Loucy (cell line): ENCODE data around the gene CATSPERD.

Experiments used
- EZH2phosphoT487 ChIP-seq: fragments of 200-600 bp; IDR thresholded peaks from 2 replicates; pipeline ENCODE4 v1.6.1; 2018; ENCODE audit warnings: antibody characterized with exemption, mild to moderate bottlenecking, moderate library complexity, borderline replicate concordance
- TF ChIP-seq, protein P1 (sequence below): fragments of 200-600 bp; sonication (generic); conservative IDR thresholded peaks from 2 replicates; pipeline ENCODE4 v1.5.1; 2014; ENCODE audit warnings: mild to moderate bottlenecking, antibody characterized with exemption, low read length

DNA sequence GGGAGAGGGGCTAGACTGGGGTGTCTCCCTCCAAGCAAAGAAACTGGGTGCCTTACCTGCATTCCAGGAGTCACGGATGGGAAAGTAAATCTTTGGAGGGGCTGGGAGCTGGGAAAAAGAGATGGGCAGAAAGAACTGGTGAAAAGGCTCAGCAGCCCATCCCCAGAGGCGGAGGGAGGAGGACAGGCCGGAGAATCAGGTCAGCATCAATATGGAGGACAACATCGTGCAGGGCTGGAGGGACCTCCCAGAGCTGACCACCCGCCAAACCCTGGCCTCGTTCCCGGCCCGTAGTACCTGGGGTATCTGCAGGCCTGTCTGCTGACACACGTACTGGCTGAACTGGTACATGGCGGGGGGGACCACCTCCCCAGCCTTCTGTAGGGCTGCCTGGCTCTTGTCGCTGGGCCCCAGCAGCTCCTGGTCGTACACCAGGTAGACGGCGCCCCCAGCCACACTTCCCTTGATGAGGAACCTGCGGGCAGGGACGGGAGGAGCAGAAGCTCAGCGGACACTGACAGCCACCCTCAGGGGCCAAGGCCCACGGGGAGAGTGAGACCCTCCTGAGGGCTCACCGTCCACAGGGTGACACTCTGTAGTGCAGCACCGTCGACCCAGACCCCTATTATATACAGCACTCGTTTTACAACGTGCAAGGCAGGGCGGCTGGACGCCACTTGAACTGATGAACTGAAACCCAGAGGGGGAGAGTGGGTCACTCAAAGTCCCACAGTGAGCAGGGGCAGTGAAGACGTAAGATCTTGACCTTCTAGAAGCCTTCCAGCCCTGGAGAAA is 41.0 kb upstream of the CATSPERD start:
- TF ChIP-seq, protein P1, sequence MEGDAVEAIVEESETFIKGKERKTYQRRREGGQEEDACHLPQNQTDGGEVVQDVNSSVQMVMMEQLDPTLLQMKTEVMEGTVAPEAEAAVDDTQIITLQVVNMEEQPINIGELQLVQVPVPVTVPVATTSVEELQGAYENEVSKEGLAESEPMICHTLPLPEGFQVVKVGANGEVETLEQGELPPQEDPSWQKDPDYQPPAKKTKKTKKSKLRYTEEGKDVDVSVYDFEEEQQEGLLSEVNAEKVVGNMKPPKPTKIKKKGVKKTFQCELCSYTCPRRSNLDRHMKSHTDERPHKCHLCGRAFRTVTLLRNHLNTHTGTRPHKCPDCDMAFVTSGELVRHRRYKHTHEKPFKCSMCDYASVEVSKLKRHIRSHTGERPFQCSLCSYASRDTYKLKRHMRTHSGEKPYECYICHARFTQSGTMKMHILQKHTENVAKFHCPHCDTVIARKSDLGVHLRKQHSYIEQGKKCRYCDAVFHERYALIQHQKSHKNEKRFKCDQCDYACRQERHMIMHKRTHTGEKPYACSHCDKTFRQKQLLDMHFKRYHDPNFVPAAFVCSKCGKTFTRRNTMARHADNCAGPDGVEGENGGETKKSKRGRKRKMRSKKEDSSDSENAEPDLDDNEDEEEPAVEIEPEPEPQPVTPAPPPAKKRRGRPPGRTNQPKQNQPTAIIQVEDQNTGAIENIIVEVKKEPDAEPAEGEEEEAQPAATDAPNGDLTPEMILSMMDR: no peak
- no peak for TF ChIP-seq EZH2phosphoT487
